OCI-LY3 (cell line): ENCODE measurements around the gene MMD2.

Source experiments
- H2AFZ ChIP-seq: fragments of 200-600, 300-600 bp; shearing (Covaris generic); 2 replicates; pipeline ENCODE4 v1.6.0; 2014; ENCODE audit warnings: antibody characterized with exemption, low read depth, low read length
- H3K27ac ChIP-seq: fragments of 200-600, 300-600 bp; sonication (generic); 2 replicates; pipeline ENCODE4 v1.5.1; 2014; ENCODE audit warnings: mild to moderate bottlenecking, low read length, moderate library complexity, mixed read lengths
- H3K27me3 ChIP-seq: fragments of 200-600, 300-600 bp; sonication (generic); 2 replicates; pipeline ENCODE4 v1.6.1; 2014; ENCODE audit warnings: low read depth, low read length, mixed read lengths
- H3K36me3 ChIP-seq: fragments of 200-600, 300-600 bp; sonication (generic); replicated peaks from 2 replicates; pipeline ENCODE3; 2014; ENCODE audit warnings: low read depth, low read length, mixed read lengths
- H3K4me1 ChIP-seq: fragments of 300-600, 200-600 bp; sonication (generic); 2 replicates; pipeline ENCODE4 v1.6.1; 2014; ENCODE audit warnings: low read length, mixed read lengths
- H3K4me2 ChIP-seq: fragments of 200-600, 300-600 bp; sonication (generic); 2 replicates; pipeline ENCODE4 v1.6.1; 2014; ENCODE audit warnings: low read length, mixed read lengths
- H3K4me3 ChIP-seq: fragments of 300-600, 200-600 bp; sonication (generic); 2 replicates; pipeline ENCODE4 v1.5.1; 2014; ENCODE audit warnings: antibody characterized with exemption, mild to moderate bottlenecking, low read length, moderate library complexity
- H3K79me2 ChIP-seq: fragments of 300-600, 200-600 bp; shearing (Covaris generic); 2 replicates; pipeline ENCODE4 v1.6.1; 2014; ENCODE audit warnings: mild to moderate bottlenecking, low read length, mixed read lengths
- H3K9ac ChIP-seq: fragments of 300-600, 200-600 bp; shearing (Covaris generic); 2 replicates; pipeline ENCODE4 v1.6.0; 2014; ENCODE audit warnings: mild to moderate bottlenecking, low read length, moderate library complexity
- H3K9me3 ChIP-seq: fragments of 200-600, 300-600 bp; shearing (Covaris generic); 2 replicates; pipeline ENCODE4 v1.6.1; 2014; ENCODE audit warnings: low read length, mixed read lengths; ENCODE audit not compliant: insufficient read depth
- H4K20me1 ChIP-seq: fragments of 200-600, 300-600 bp; sonication (generic); 2 replicates; pipeline ENCODE4 v1.6.1; 2016; ENCODE audit warnings: low read length, mixed read lengths; ENCODE audit not compliant: insufficient read depth
- CTCF ChIP-seq: fragments of 200-600, 300-600 bp; sonication (generic); IDR thresholded peaks from 2 replicates; pipeline ENCODE4 v1.5.1; 2014; ENCODE audit warnings: antibody characterized with exemption, low read length, low read depth
- EZH2phosphoT487 ChIP-seq: fragments of 200-600 bp; shearing (Covaris generic); IDR thresholded peaks from 2 replicates; pipeline ENCODE4 v1.6.1; 2018; ENCODE audit warnings: antibody characterized with exemption, mixed run types, low read depth

The MMD2 gene

GRCh38 chr7:4928445-4928844, 30.5 kb downstream of the MMD2 start:
- H3K27ac ChIP-seq = no peak overlapping the region
- no peaks in the 10 kb centered on the region for H4K20me1 ChIP-seq
- TF ChIP-seq CTCF (no peak), EZH2phosphoT487 (no peak)
- no peaks in the 10 kb centered on the region for H3K9me3 ChIP-seq
- no peaks in the 10 kb centered on the region for H3K4me1 ChIP-seq
- no peak overlapping the region for H3K4me3 ChIP-seq
- H3K79me2 ChIP-seq = no peaks in the 10 kb centered on the region
- no peak overlapping the region for H3K4me2 ChIP-seq
- no peak overlapping the region for H2AFZ ChIP-seq
- no peak overlapping the region for H3K9ac ChIP-seq
- no peaks in the 10 kb centered on the region for H3K27me3 ChIP-seq
- no peaks in the 10 kb centered on the region for H3K36me3 ChIP-seq

GRCh38 chr7:4919969-4920766, 38.8 kb downstream of the MMD2 start:
- H3K9ac ChIP-seq = no peak overlapping the region
- H4K20me1 ChIP-seq = no peaks in the 10 kb centered on the region
- H3K27me3 ChIP-seq = no peaks in the 10 kb centered on the region
- TF ChIP-seq CTCF = no peak
- TF ChIP-seq EZH2phosphoT487 = no peak
- H3K27ac ChIP-seq = no peak overlapping the region
- H3K4me2 ChIP-seq = no peak overlapping the region
- no peaks in the 10 kb centered on the region for H3K79me2 ChIP-seq
- no peaks in the 10 kb centered on the region for H3K9me3 ChIP-seq
- no peak overlapping the region for H3K4me3 ChIP-seq
- H3K4me1 ChIP-seq = no peaks in the 10 kb centered on the region
- no peak overlapping the region for H2AFZ ChIP-seq
- no peaks in the 10 kb centered on the region for H3K36me3 ChIP-seq

GRCh38 chr7:4916113-4916512, 42.9 kb downstream of the MMD2 start:
- Histone ChIP-seq H3K4me2 (no peak overlapping the region), H4K20me1 (no peaks in the 10 kb centered on the region), H2AFZ (no peak overlapping the region), H3K27me3 (no peaks in the 10 kb centered on the region), H3K36me3 (no peaks in the 10 kb centered on the region), H3K9ac (no peak overlapping the region), H3K27ac (no peak overlapping the region), H3K4me3 (no peak overlapping the region), H3K79me2 (no peaks in the 10 kb centered on the region), H3K9me3 (no peaks in the 10 kb centered on the region), H3K4me1 (no peaks in the 10 kb centered on the region)
- TF ChIP-seq EZH2phosphoT487 = no peak
- TF ChIP-seq CTCF = no peak

GRCh38 chr7:4911111-4911828, 47.7 kb downstream of the MMD2 start:
- Histone ChIP-seq H3K4me3 (no peak overlapping the region), H3K79me2 (no peaks in the 10 kb centered on the region), H3K27me3 (no peaks in the 10 kb centered on the region), H3K27ac (no peak overlapping the region), H3K4me1 (no peaks in the 10 kb centered on the region), H3K9me3 (no peaks in the 10 kb centered on the region), H2AFZ (no peak overlapping the region), H3K4me2 (no peak overlapping the region), H4K20me1 (no peaks in the 10 kb centered on the region), H3K9ac (no peak overlapping the region), H3K36me3 (no peaks in the 10 kb centered on the region)
- no peak for TF ChIP-seq CTCF
- TF ChIP-seq EZH2phosphoT487 = no peak
